ENCODE data around the gene CBX1. TPM values are rescaled to one million over a fixed set of nuclear protein-coding genes. Genes with fewer than 3 reads are reported as not detected.
"Not testable (repeated sequence)": the region's sequence is repeated elsewhere in the genome, so short reads cannot be mapped to it uniquely, and the experiment has no call there.

The CBX1 gene
- total and polyA plus RNA-seq, 2 experiments from 2014 or later = 127 to 223 TPM

GRCh38 chr17:48081858-48082257, 19.4 kb downstream of the CBX1 start (continued):
- TF ChIP-seq ETS1 (IDR thresholded peaks at IDR 0.05) (no peak), JUNB (IDR thresholded peaks at IDR 0.05; ENCODE audit: unreplicated experiment) (no peak), REST (IDR thresholded peaks at IDR 0.05; ENCODE audit: unreplicated experiment) (no peak), POLR2AphosphoS5 (IDR thresholded peaks at IDR 0.05; ENCODE audit: low read depth) (no peak), ZNF331 (CRISPR knock-in tag; IDR thresholded peaks at IDR 0.05; ENCODE audit: low read depth) (no peak), STAT1 (IDR thresholded peaks at IDR 0.05; ENCODE audit: unreplicated experiment) (no peak), EZH2phosphoT487 (IDR thresholded peaks at IDR 0.05; ENCODE audit: unreplicated experiment) (no peak)

- H3K79me2 ChIP-seq (replicated peaks; ENCODE audit: insufficient read depth) = peaks cover 45% of the 10 kb centered on the region
- H2AFZ ChIP-seq, H3K4me3 Mint-ChIP-seq: not testable (repeated sequence)
These were observed 24.1 kb downstream of the CBX1 start for GRCh38 chr17:48077152-48077551.

GRCh38 chr17:48074322-48075081, 26.8 kb downstream of the CBX1 start:
- peaks cover 42% of the 10 kb centered on the region for H3K36me3 ChIP-seq (ENCODE audit: insufficient read depth)
- peaks cover 22% of the 10 kb centered on the region for H3K79me2 ChIP-seq (replicated peaks; ENCODE audit: insufficient read depth)
- Mint-ChIP-seq H3K4me1 (no peaks in the 10 kb centered on the region), H3K36me3 (ENCODE audit: low read depth) (peaks cover 62% of the 10 kb centered on the region), H3K4me3 (no peak overlapping the region), H3K27ac (no peak overlapping the region), H3K9me3 (no peaks in the 10 kb centered on the region), H3K27me3 (ENCODE audit: insufficient read depth, low read depth, poor library complexity) (peaks cover 2% of the 10 kb centered on the region)
- H3K27ac ChIP-seq (ENCODE audit: low read depth) = peak overlapping the region; percentile 83
- no peak overlapping the region for H3K4me2 ChIP-seq
- H3K27me3 ChIP-seq (ENCODE audit: insufficient read depth) = no peaks in the 10 kb centered on the region
- H3K4me3 ChIP-seq = no peak overlapping the region
- ATAC-seq = peak; percentile 86
- H2AFZ ChIP-seq = no peak overlapping the region
- peaks cover 24% of the 10 kb centered on the region for H3F3A ChIP-seq (replicated peaks; ENCODE audit: low read depth)
- DNase-seq (ENCODE audit: low spot score) = peak; percentile 92
- no peaks in the 10 kb centered on the region for H3K9me2 ChIP-seq (ENCODE audit: insufficient read depth)
- H4K20me1 ChIP-seq (replicated peaks; ENCODE audit: insufficient read depth) = peaks cover 28% of the 10 kb centered on the region
- TF ChIP-seq CTCF (conservative IDR thresholded peaks at IDR 0.05; ENCODE audit: low read depth in 2 of 2) (peak; percentile 78 to 83), EZH2 (IDR thresholded peaks at IDR 0.05; ENCODE audit: low read depth, unreplicated experiment) (no peak), EZH2phosphoT487 (IDR thresholded peaks at IDR 0.05; ENCODE audit: unreplicated experiment) (no peak), STAT1 (IDR thresholded peaks at IDR 0.05; ENCODE audit: unreplicated experiment) (no peak)
- H3K4me1 ChIP-seq (ENCODE audit: insufficient read depth) = no peaks in the 10 kb centered on the region

More at GRCh38 chr17:48077152-48077551, 24.1 kb downstream of the CBX1 start:
- not testable (repeated sequence) for H3K27me3 ChIP-seq (ENCODE audit: insufficient read depth); ATAC-seq; H3K9me3 Mint-ChIP-seq; H3K4me1 Mint-ChIP-seq; H3K4me1 ChIP-seq (ENCODE audit: insufficient read depth); H3K9me2 ChIP-seq (ENCODE audit: insufficient read depth); DNase-seq (ENCODE audit: low spot score); H3K4me3 ChIP-seq; H3K4me2 ChIP-seq; H3K27me3 Mint-ChIP-seq (ENCODE audit: insufficient read depth, low read depth, poor library complexity); H3K27ac Mint-ChIP-seq
- peaks cover 33% of the 10 kb centered on the region for H4K20me1 ChIP-seq (replicated peaks; ENCODE audit: insufficient read depth)
- peaks cover 25% of the 10 kb centered on the region for H3K36me3 ChIP-seq (ENCODE audit: insufficient read depth)
- peaks cover 24% of the 10 kb centered on the region for H3F3A ChIP-seq (replicated peaks; ENCODE audit: low read depth)
- H3K36me3 Mint-ChIP-seq (ENCODE audit: low read depth) = peaks cover 37% of the 10 kb centered on the region
- peak overlapping the region; percentile 69; the same call in 1 of the 2 replicates for H3K27ac ChIP-seq (ENCODE audit: low read depth)

- not testable (repeated sequence) for H3K27me3 Mint-ChIP-seq (ENCODE audit: insufficient read depth, low read depth, poor library complexity); H3K4me3 Mint-ChIP-seq
These were observed 27.6 kb downstream of the CBX1 start for GRCh38 chr17:48073566-48074094.

More at GRCh38 chr17:48073566-48074094, 27.6 kb downstream of the CBX1 start:
- H3K4me1 ChIP-seq (ENCODE audit: insufficient read depth); H3K4me1 Mint-ChIP-seq; H3K9me3 Mint-ChIP-seq; H3K9me2 ChIP-seq (ENCODE audit: insufficient read depth); DNase-seq (ENCODE audit: low spot score); ATAC-seq; H3K27ac Mint-ChIP-seq; H3K27ac ChIP-seq (ENCODE audit: low read depth); H3K4me3 ChIP-seq; H2AFZ ChIP-seq; H3K27me3 ChIP-seq (ENCODE audit: insufficient read depth); H3K4me2 ChIP-seq: not testable (repeated sequence)
- H3K36me3 ChIP-seq (ENCODE audit: insufficient read depth) = peaks cover 42% of the 10 kb centered on the region
- H3F3A ChIP-seq (replicated peaks; ENCODE audit: low read depth) = peaks cover 26% of the 10 kb centered on the region
- peaks cover 13% of the 10 kb centered on the region for H3K79me2 ChIP-seq (replicated peaks; ENCODE audit: insufficient read depth)
- H3K36me3 Mint-ChIP-seq (ENCODE audit: low read depth) = peaks cover 69% of the 10 kb centered on the region
- peaks cover 25% of the 10 kb centered on the region for H4K20me1 ChIP-seq (replicated peaks; ENCODE audit: insufficient read depth)

Data from GM23338 (cell line).